Astrocyte of the cerebellum (primary cell): ENCODE measurements around the gene PTK7.

Experiments used
- DNase-seq: peaks from one replicate; pipeline ENCODE4 v3.0.0-alpha.2; 2011; ENCODE audit warnings: low read depth
- H3K4me3 ChIP-seq: 2 replicates; pipeline ENCODE4 v1.5.1; 2011; ENCODE audit warnings: mild to moderate bottlenecking, low read depth, low read length, moderate library complexity
- in situ Hi-C: cut with HindIII; loops from 2 replicates; pipeline ENCODE4 v1.10.0; 2017; ENCODE audit warnings: low sequenced_read_pairs
- TF ChIP-seq, protein P1 (sequence below): IDR thresholded peaks from 2 replicates; pipeline ENCODE4 v1.5.1; 2012; ENCODE audit warnings: low read length, low read depth, moderate library complexity, mild to moderate bottlenecking; ENCODE audit errors: missing control alignments

Gene PTK7

DNA sequence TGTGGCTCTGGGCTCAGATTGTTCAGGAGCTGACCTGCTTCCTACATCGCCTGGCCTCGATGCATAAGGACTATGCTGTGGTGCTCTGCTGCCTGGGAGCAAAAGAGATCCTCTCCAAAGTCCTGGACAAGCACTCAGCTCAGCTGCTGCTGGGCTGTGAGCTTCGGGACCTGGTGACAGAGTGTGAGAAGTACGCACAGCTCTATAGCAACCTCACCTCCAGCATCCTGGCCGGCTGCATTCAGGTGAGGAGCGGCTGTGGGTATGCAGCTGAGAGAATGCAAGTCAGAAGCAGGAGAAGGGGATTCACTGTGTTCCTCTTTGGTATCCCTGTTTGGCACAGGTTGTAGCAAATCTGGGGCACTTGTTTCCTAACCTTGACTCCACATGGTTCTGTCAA lies 123.8 kb downstream of the PTK7 start:
- no peak for DNase-seq
- no peak overlapping the region for H3K4me3 ChIP-seq
- TF ChIP-seq, protein P1, sequence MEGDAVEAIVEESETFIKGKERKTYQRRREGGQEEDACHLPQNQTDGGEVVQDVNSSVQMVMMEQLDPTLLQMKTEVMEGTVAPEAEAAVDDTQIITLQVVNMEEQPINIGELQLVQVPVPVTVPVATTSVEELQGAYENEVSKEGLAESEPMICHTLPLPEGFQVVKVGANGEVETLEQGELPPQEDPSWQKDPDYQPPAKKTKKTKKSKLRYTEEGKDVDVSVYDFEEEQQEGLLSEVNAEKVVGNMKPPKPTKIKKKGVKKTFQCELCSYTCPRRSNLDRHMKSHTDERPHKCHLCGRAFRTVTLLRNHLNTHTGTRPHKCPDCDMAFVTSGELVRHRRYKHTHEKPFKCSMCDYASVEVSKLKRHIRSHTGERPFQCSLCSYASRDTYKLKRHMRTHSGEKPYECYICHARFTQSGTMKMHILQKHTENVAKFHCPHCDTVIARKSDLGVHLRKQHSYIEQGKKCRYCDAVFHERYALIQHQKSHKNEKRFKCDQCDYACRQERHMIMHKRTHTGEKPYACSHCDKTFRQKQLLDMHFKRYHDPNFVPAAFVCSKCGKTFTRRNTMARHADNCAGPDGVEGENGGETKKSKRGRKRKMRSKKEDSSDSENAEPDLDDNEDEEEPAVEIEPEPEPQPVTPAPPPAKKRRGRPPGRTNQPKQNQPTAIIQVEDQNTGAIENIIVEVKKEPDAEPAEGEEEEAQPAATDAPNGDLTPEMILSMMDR = no peak
- in situ Hi-C loops = loop anchor here (5.0 kb wide), 1 partner anchor 102 kb away; no protein-coding TSS in a partner anchor

DNA sequence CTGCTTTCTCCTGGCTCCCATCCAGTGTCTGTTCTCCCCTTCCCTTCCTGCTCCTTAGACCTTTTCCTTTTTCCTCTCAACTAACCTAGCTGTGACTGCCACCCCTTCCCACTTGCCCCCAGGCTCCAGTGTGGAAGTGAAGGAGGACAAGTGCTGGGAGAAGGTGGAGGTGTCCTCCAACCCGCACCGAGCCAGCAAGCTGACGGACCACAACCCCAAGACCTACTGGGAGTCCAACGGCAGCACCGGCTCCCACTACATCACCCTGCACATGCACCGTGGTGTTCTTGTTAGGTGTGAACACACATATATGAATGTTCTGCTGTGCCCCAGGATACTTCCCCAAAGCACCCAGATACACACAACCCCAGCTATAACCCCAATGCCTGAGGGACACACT lies 124.4 kb downstream of the PTK7 start:
- no peak for DNase-seq
- in situ Hi-C loops = no loop called here
- no peak overlapping the region for H3K4me3 ChIP-seq
- TF ChIP-seq, protein P1 = no peak

DNA sequence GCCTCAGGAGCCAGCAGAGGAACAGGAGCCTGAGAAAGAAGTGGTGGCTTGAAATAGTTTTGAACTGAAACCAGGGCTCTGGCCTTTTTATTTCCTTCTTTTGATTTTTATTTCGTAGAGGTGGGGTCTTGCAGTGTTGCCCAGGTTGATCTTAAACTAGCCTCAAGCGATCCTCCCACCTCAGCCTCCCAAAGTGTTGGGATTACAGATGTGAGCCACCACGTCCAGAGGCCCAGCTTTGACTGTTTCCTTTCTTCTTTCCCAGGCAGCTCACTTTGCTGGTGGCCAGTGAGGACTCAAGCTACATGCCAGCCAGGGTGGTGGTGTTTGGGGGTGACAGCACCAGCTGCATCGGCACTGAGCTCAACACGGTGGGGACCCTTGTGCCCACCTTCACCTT lies 126.3 kb downstream of the PTK7 start:
- TF ChIP-seq, protein P1 = no peak
- no peak for DNase-seq
- H3K4me3 ChIP-seq = no peak overlapping the region
- in situ Hi-C loops = no loop called here

DNA sequence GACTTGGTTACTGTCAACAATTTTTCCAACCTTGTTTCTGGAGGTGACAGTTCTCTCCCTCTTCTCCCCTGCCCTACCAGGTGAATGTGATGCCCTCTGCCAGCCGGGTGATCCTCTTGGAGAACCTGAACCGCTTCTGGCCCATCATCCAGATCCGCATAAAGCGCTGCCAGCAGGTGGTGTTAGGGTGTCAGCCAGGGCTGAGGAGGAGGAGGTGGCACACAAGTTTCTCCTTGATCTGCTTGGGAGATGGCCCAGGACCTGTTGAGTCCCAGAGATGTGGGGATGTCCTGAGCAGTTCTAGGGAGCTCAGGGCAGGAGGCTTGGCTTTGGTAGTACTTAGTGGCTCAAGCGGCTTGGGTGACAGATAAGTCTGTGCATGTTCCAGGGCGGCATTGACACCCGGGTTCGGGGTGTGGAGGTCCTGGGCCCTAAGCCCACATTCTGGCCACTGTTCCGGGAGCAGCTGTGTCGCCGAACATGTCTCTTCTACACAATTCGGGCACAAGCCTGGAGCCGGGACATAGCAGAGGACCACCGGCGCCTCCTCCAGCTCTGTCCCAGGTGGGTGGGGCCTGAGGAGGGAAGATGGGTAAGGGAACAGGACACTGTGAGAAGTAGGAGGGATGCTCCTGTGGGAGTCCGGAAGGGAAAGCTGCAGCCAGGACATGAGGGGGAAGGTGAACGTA lies 127.1 kb downstream of the PTK7 start:
- no peak for DNase-seq
- in situ Hi-C loops = no loop called here
- TF ChIP-seq, protein P1 = no peak
- H3K4me3 ChIP-seq = no peak overlapping the region

DNA sequence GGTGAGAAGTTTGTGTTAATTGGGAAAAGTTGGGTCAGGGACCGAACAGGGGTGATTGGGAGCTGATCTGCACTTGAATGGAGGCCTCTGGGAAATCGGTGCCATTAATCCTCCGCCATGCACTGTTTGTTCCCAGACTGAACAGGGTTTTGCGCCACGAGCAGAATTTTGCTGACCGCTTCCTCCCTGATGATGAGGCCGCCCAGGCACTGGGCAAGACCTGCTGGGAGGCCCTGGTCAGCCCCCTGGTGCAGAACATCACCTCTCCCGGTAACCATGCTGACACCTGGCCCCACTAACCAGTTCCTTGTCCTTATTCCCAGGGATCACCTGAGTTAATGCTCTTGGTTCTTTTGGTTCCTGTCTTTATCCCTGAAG lies 127.6 kb downstream of the PTK7 start:
- in situ Hi-C loops = no loop called here
- DNase-seq = no peak
- TF ChIP-seq, protein P1 = no peak
- H3K4me3 ChIP-seq = no peak overlapping the region

DNA sequence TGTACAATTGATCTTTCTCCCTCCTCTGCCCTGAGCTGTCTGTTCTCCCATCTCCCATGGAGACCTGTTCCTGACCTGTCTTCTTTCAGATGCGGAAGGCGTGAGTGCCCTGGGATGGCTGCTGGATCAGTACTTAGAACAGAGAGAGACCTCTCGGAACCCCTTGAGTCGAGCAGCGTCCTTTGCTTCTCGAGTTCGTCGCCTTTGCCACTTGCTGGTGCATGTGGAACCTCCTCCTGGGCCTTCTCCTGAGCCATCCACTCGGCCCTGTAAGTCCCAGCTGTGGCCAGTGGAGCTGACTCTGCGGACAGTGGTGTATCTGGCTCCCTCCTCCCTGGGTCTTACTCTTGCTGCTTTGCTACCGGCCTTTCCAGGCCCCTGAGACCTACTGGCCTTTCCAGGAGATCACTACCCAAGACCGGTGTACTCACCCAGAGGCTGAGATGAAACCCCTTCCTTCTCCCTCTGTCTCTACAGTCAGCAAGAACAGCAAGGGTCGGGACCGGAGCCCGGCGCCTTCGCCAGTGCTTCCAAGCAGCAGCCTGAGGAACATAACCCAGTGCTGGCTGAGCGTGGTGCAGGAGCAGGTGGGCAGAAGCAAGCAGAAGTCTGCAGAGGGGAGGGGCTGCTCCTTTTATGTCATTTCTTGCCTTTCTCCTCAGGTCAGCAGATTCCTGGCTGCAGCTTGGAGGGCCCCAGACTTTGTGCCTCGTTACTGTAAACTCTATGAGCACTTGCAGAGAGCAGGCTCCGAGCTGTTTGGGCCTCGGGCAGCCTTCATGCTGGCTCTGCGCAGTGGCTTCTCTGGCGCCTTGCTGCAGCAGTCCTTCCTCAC lies 128.4 kb downstream of the PTK7 start:
- no peak overlapping the region for H3K4me3 ChIP-seq
- TF ChIP-seq, protein P1 = no peak
- in situ Hi-C loops = no loop called here
- no peak for DNase-seq
